Adrenal gland (tissue), 5 donors: ENCODE measurements around the gene MGMT.

Source experiments
- CTCF ChIP-seq, 6 experiments: fragments of 450-650 bp in 4 of 6; fragments of 200-600 bp in 2 of 6; sonication (generic) in 1 of 6; IDR thresholded peaks; 1 replicate in 5 of 6; 2 replicates in 1 of 6; pipeline versions ENCODE4 v1.5.1 to v1.8.0; 2016 to 2021; ENCODE audit warnings: antibody characterized with exemption in 6 of 6, mild to moderate bottlenecking in 2 of 6, moderate library complexity in 1 of 6
- POLR2A ChIP-seq, 2 donors: fragments of 450-650 bp; IDR thresholded peaks; one replicate each; pipeline ENCODE4 v1.6.1; 2017; ENCODE audit warnings: antibody characterized with exemption in 2 of 2, mild to moderate bottlenecking in 2 of 2, moderate library complexity in 1 of 2
- donor health status: DM: no; HTN: no; CAD: no.

- TF ChIP-seq POLR2A (IDR thresholded peaks at IDR 0.05) (no peak), CTCF (IDR thresholded peaks at IDR 0.05) (no peak)
Measured at GRCh38 chr10:129717816-129718547, 250.9 kb downstream of the MGMT start.
